ENCODE data around the gene PPP2R2C.

PPP2R2C gene

DNA sequence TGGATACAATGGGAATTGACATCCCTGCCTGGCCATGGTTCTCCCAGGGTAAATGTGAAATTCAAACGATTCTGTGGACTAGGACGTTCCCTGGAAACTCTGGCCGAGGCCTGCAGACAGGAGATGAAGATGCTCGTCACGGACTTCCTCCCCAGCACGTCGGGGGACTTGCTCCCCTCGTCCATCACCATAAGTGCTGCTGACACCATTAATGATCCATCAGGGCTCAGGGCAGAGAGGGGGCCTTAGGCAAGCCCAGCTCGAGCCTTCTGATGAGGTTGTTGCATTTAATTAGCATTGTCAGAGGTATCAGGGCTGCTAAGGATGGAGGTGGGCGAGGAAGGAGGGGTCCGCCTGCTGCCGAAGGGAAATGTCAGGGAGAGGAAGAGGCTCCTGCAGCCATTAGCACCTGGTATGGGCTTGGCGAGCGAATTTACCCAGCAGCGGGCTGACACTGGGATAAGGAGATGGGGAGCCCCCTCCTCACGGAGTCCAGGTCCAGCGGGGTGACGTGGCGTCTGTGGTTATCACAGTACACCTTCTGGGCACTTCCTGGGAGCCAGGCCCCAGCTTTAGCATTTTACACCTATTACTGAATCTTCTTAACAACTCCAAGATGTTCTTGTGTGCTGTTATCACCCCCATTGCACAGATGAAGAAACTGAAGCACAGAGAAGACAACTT is 83.1 kb downstream of the PPP2R2C start:
- Mint-ChIP-seq H3K27ac (no peak overlapping the region), H3K36me3 (no peaks in the 10 kb centered on the region), H3K4me3 (no peak overlapping the region), H3K9me3 (no peaks in the 10 kb centered on the region), H3K4me1 (no peaks in the 10 kb centered on the region), H3K27me3 (peaks cover 30% of the 10 kb centered on the region)
- CTCF ChIA-PET, result no interaction called here
- no peak for DNase-seq

DNA sequence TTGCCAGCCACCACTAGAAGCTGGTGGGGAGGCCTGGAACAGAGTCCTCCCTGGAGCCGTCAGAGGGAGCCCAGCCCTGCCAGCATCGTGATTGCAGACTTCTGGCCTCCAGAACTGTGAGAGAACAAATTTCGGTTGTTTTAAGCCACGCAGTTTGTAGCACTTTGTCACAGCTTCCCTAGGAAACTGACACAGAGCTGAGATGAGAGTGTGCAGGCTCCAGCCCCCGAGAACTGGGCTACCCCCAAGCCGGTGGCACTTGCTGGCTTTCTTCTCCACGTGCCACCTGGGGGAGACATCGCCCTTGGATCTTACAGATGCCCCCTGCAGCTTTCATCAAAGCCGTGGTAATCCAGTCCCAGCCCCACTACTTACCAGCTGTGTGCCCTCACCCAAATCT is 83.7 kb downstream of the PPP2R2C start:
- CTCF ChIA-PET, result no interaction called here
- no peak for DNase-seq
- H3K36me3 Mint-ChIP-seq, result no peaks in the 10 kb centered on the region
- no peak overlapping the region for H3K27ac Mint-ChIP-seq
- no peak overlapping the region for H3K4me3 Mint-ChIP-seq
- H3K9me3 Mint-ChIP-seq, result no peaks in the 10 kb centered on the region
- H3K27me3 Mint-ChIP-seq, result peaks cover 34% of the 10 kb centered on the region
- H3K4me1 Mint-ChIP-seq, result no peaks in the 10 kb centered on the region

DNA sequence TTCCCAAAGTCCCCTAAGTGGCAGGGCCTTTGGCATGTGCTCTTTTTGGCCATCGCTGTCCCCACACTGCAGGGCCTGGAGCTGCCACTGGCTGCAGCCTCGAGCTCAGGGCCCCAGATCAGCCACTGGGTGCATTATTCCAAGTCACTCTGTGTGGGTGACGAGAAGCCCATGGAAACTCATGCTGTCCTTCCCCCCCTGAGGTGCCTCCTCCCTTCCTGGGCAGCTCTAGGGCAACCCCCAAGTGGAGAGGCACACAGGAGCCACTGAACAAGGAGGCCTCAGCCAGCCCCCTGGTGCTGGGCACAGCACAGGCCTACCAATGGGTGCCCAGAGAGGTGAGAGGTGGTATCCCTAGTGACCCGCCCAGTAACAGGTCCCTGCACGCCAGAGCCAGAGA is 84.5 kb downstream of the PPP2R2C start:
- no peaks in the 10 kb centered on the region for H3K9me3 Mint-ChIP-seq
- CTCF ChIA-PET, result no interaction called here
- H3K27ac Mint-ChIP-seq, result no peak overlapping the region
- H3K4me3 Mint-ChIP-seq, result no peak overlapping the region
- no peaks in the 10 kb centered on the region for H3K36me3 Mint-ChIP-seq
- peaks cover 39% of the 10 kb centered on the region for H3K27me3 Mint-ChIP-seq
- no peaks in the 10 kb centered on the region for H3K4me1 Mint-ChIP-seq
- DNase-seq, result no peak

DNA sequence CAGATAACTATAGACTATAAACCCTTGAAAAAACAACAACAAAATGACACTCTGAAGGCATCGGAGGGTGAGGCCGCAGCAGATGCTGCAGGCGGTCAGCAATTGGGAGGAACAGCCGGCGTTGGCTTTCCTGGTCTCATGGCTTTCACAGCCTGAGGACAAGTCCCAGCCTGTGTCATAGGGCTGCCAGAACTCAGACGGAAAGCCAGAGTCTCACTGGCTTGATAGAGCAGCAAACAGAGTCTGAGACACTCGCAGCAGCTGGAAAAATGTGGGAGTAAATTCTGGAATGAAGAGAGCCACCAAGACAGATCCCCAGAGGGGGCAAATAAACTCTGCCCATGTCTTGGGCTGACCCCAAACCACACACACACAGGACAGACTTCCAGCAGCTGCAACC is 86.3 kb downstream of the PPP2R2C start:
- no peaks in the 10 kb centered on the region for H3K4me1 Mint-ChIP-seq
- peaks cover 47% of the 10 kb centered on the region for H3K27me3 Mint-ChIP-seq
- H3K9me3 Mint-ChIP-seq, result no peaks in the 10 kb centered on the region
- no peak for DNase-seq
- H3K27ac Mint-ChIP-seq, result no peak overlapping the region
- no peak overlapping the region for H3K4me3 Mint-ChIP-seq
- CTCF ChIA-PET, result no interaction called here
- H3K36me3 Mint-ChIP-seq, result no peaks in the 10 kb centered on the region

DNA sequence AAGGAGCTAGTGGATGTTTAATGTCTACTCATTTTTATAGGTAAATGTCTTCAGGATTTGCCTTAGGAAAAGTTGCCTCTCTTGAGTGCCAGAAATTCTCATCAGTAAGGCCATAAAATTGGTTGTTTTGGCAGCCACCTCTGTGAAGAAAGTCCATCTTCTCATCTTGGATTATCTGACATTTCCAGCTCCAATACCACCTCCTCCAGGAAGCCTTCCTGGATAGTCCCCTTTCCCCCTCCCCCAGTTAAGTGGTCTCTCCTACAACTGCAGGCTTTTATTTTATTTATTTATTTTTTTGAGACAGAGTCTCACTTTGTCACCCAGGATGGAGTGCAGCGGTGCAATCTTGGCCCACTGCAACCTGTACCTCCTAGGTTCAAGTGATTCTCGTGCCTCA is 87.1 kb downstream of the PPP2R2C start:
- Mint-ChIP-seq H3K36me3 (no peaks in the 10 kb centered on the region), H3K4me1 (no peaks in the 10 kb centered on the region), H3K27me3 (peaks cover 54% of the 10 kb centered on the region), H3K4me3 (no peak overlapping the region), H3K27ac (no peak overlapping the region), H3K9me3 (no peaks in the 10 kb centered on the region)
- CTCF ChIA-PET, result no interaction called here
- no peak for DNase-seq

DNA sequence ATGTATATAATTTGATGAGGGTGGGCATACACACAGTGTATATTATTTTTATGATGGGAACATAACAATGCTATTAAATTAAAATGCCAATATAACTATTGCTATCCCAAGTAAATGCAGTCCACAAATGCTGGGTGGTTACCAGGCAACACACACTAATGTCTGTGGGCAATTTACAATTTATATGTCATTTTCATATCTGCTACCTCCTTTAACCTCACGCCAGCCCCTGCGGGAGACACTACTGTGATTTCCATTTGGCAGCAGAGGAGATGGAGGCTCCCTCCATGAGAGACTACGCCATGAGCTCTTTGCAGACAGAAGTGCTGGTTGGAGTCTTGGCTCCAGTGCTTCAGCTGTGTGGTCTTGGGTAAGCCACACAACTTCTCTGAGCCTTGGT is 87.9 kb downstream of the PPP2R2C start:
- Mint-ChIP-seq H3K4me3 (no peak overlapping the region), H3K27ac (no peak overlapping the region), H3K36me3 (no peaks in the 10 kb centered on the region), H3K4me1 (no peaks in the 10 kb centered on the region), H3K27me3 (peaks cover 51% of the 10 kb centered on the region), H3K9me3 (no peaks in the 10 kb centered on the region)
- no peak for DNase-seq
- CTCF ChIA-PET, result no interaction called here

DNA sequence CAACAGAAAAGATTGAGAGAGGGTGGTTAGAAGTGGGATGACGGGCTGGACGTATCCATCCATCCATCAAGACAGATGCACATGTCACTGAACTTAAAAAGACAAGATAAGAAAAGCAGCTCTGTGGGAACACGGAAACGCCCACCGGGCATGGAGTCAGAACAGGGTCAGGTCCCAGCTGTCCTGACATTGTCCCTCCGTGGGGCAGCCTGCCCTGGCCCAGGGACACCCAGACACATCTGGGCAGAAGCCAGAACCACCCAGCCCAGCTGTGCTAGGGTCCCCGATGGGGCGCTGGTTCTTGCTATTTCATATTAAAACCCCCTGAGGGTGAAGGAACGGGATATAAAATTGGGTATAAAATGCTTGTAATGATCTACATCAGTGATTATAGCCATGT is 88.5 kb downstream of the PPP2R2C start:
- Mint-ChIP-seq H3K27ac (no peak overlapping the region), H3K27me3 (peaks cover 48% of the 10 kb centered on the region), H3K36me3 (no peaks in the 10 kb centered on the region), H3K9me3 (no peaks in the 10 kb centered on the region), H3K4me3 (no peak overlapping the region), H3K4me1 (no peaks in the 10 kb centered on the region)
- no peak for DNase-seq
- CTCF ChIA-PET, result no interaction called here

DNA sequence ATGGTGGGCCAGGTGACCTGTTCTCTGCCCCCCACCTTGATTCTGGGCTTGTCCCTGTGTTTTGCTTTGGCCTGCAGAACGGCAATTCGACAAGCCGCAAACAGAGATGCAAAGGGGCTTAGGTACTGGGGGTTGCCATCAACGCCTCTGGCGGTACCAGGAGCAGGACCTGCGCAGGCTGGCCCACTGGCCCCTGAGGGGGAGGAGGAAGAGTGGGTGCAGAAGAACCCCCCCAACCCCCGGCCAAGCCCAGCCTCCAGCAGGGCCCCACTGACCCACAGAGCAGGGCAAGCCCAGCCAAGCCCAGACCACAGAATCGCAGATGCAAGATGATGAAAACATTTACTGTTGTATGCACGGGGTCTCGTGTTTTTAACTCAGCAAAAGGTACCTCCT is 89.4 kb downstream of the PPP2R2C start:
- CTCF ChIA-PET, result no interaction called here
- peaks cover 45% of the 10 kb centered on the region for H3K27me3 Mint-ChIP-seq
- H3K4me1 Mint-ChIP-seq, result no peaks in the 10 kb centered on the region
- H3K36me3 Mint-ChIP-seq, result no peaks in the 10 kb centered on the region
- no peak overlapping the region for H3K27ac Mint-ChIP-seq
- DNase-seq, result no peak
- no peak overlapping the region for H3K4me3 Mint-ChIP-seq
- no peaks in the 10 kb centered on the region for H3K9me3 Mint-ChIP-seq

DNA sequence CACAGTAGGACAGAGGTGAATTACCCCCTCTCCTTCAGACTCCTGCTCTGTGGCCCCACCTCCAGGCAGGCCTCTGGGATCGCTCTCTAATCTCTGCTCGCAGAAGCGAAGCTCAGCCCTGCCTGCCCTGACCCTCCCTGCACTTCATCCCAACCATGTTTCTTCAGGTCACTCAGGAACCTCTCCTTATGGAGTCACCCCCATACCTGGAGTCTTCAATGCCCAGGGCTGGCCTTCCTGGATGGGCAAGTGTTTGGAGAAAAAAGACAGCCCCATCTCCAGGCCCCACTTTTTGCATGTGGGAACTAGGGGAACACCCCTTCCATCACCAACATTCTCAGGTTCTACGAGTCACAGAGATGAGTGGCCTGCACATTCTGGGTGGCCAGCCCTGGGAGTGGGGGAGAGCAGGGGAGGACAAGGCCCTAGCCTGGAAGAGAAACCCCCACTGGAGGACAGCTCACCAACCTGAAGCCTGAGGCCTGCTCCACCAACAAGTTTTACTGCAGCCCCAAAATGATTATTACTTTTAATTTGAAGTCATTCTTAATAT is 90.8 kb downstream of the PPP2R2C start:
- H3K27ac Mint-ChIP-seq, result no peak overlapping the region
- H3K4me3 Mint-ChIP-seq, result no peak overlapping the region
- no peaks in the 10 kb centered on the region for H3K36me3 Mint-ChIP-seq
- CTCF ChIA-PET, result no interaction called here
- H3K4me1 Mint-ChIP-seq, result no peaks in the 10 kb centered on the region
- H3K27me3 Mint-ChIP-seq, result peaks cover 45% of the 10 kb centered on the region
- DNase-seq, result no peak
- H3K9me3 Mint-ChIP-seq, result no peaks in the 10 kb centered on the region

DNA sequence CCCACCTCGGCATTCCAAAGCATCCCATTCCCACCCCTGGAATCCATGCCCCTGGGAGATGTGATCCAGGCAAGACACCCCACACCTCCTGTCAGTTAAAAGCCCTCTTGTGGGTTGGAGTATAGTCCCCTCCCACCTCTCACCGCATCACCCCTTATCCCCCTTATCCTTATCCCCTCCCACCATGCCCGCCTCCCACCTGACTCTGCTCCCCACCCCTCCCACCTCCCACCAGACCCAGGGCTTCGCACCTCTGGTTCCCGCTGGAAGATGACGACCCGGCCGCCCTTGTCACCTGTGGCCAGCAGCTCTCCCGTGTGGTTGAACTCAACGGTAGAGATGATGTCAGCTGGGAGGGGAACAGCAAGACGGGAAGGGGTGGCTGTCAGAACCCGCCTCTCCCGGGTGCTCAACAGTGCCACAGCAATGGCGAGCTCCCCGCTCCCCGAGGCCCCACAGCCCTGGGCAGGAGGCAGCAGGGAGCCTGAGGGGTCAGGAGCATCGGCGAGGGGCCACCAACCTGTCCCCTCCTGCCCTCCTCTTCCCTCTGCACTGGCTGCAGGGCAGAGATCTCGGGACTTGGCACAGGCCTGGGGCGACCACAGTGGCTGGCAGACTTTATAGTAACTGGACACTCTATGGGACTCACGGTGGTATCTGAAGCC is 91.5 kb downstream of the PPP2R2C start:
- H3K9me3 Mint-ChIP-seq, result no peaks in the 10 kb centered on the region
- no peak overlapping the region for H3K27ac Mint-ChIP-seq
- no peaks in the 10 kb centered on the region for H3K4me1 Mint-ChIP-seq
- no peak overlapping the region for H3K4me3 Mint-ChIP-seq
- CTCF ChIA-PET, result no interaction called here
- H3K36me3 Mint-ChIP-seq, result no peaks in the 10 kb centered on the region
- H3K27me3 Mint-ChIP-seq, result peaks cover 42% of the 10 kb centered on the region
- DNase-seq, result no peak

DNA sequence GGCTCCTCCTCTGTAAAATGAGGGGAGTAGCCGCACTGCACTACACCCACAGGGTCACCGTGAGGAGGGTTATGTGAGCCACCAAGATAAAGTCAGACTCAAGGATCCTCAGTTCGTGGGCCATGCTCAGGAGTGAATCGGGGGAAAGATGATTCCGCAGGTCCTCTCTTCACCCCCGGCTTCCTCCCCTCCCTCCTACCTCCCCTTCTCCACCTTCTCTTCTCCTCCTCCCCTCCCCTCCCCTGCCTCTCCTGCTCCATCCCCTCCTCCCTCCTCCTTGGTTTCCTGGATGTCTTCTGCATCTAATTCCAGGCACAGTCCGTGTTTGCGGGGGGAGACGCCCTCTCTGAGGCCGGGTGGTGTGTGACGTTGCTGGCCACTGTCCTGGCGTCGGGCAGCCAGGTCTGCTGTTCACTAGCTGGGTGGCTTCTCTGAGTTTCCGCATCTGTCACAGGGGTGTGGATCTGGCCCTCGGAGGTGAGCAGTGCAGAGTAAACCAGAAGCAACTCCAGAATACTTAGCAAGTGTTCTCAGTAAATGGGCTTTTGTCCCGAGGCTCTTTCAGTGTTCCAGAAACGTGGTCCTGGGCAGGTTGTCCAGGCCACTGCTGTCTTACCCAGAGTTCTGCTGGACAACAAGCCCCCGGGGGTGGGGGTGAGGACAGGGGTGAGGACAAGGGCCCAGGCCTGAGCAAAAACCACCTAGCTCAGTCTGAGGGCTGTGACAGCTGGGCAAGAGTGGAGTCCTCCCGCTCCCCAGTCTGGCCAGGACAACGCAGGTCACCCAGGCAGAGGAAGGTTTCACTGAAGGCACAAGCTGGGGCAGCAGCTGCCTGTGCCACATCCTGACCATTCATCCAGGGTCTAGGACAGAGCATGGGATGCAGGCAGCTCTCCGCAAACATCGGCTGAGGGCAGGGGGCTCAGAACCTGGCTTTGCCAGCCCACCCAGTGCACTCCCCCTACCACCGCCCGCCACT is 92.4 kb downstream of the PPP2R2C start:
- Mint-ChIP-seq H3K4me1 (no peaks in the 10 kb centered on the region), H3K4me3 (no peak overlapping the region), H3K9me3 (no peaks in the 10 kb centered on the region), H3K27ac (no peak overlapping the region), H3K27me3 (peaks cover 42% of the 10 kb centered on the region), H3K36me3 (no peaks in the 10 kb centered on the region)
- CTCF ChIA-PET, result no interaction called here
- DNase-seq, result no peak

DNA sequence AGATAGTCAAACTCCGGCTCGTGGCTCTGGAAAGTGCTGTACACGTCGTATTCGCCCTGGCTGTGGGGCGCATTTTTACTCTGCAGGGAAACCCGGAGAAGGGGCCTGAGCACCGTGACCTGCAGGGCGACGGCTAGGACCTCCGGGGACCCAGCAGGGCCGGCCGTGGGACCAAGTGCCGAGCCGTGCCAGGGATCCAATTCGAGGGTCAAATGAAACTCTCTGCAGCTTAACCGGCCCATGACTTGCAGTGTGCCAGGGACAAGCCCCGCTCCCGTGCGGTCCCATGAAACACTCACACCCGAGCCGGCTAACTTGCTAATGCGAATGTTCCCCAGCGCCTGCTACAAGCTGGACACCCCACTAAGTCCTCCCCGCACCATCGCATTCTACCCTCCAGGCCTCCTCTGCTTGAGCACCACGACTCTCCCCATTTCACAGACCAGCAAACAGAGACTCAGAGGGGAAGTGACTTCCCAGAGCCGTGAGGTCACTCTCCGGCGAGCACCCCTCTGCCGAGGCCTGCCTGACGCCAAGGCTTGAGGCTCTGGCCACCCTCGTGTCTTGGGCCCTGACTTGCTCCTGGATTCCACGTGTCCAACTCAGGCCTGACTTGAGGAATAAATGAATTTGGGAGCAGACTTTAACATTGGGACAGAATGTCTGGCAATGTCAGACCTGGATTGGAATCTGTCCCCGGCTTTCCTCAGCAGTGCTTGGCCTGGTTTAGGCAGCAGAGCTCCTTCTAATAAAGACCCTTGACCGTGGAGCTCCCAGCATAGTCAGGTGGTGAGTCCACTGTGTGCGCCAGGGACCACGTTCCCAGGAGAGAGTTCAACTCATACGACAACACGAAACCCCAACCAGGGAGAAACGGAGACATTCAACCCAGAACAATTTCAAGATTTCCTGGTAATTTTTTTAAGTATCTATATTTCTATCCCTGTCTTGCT is 93.6 kb downstream of the PPP2R2C start:
- no peak overlapping the region for H3K27ac Mint-ChIP-seq
- no peaks in the 10 kb centered on the region for H3K4me1 Mint-ChIP-seq
- CTCF ChIA-PET, result no interaction called here
- no peaks in the 10 kb centered on the region for H3K36me3 Mint-ChIP-seq
- no peak for DNase-seq
- no peak overlapping the region for H3K4me3 Mint-ChIP-seq
- H3K27me3 Mint-ChIP-seq, result peaks cover 36% of the 10 kb centered on the region
- H3K9me3 Mint-ChIP-seq, result no peaks in the 10 kb centered on the region

DNA sequence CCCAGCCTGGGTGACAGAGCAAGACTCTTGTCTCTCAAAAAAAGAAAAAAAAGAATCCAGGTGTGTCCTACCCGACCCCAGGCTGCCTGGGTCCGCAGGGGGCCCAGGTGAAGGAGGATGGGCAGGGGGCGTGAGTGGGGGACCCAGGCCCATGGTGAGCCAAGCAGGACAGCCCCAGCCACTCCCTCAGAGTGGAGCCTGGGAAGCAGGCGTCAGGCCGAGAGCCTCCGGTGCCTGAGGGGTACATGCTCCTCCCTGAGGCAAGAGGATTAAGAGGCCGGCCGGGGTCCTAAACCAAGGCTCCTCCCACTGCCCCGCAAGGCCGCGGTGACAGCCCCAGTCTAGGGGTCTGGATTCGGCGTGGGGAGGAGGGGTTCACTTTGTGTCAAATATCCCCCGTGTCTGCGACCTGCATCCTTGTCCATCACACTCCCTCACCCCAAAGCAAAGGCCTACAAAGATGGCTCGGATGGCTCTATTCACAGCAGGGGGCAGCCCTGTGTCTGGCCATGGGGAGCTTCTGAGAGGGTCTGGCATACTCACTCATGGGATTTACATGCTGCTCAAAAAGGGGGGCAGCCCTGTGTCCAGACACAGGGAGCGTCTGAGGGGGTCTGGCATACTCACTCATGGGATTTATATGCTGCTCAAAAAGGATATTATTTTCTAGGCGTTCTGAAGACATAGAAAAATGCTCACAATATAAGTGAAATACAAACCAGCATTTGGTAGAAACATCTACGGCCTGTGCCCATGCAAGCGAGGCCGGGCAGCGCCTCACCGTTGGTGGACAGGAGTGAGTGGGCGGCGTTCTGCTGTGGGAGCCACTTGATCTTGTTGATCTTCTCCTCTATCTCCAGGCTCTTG is 94.6 kb downstream of the PPP2R2C start:
- Mint-ChIP-seq H3K36me3 (no peaks in the 10 kb centered on the region), H3K27me3 (peaks cover 30% of the 10 kb centered on the region), H3K9me3 (no peaks in the 10 kb centered on the region), H3K27ac (no peak overlapping the region), H3K4me1 (no peaks in the 10 kb centered on the region), H3K4me3 (no peak overlapping the region)
- CTCF ChIA-PET, result no interaction called here
- no peak for DNase-seq

Measured in activated naive CD4-positive, alpha-beta T cell treated with anti-CD3 and anti-CD28 coated beads, Interleukin-2, amount 10 ng/mL, durations not matched to agents 7 days and 5 days (primary cell).